K562 (cell line): Measurements from ENCODE around the gene MTA1. TPM values are rescaled to one million over a fixed set of nuclear protein-coding genes. Genes with fewer than 3 reads are reported as not detected.

Experiments used
- ATAC-seq: fragments of 200-7000 bp; cut with Tn5 transposase; 3 replicates; pipeline ENCODE4 v1.9.1; 2020; ENCODE audit warnings: moderate library complexity
- BruUV-seq: library from RNA; stranded (reverse); fragments of 400-500 nt; replicated peaks from 2 replicates; lab custom pipeline; 2021; lab: Mats Ljungman, UMichigan
- CTCF ChIA-PET: fragments of 300-600 bp; formaldehyde crosslinking; extraction: SDS; loops from one replicate; lab custom pipeline; 2021; ENCODE audit warnings: low intra/inter-chr PET ratio; lab: Yijun Ruan, JAX
- POLR2A ChIA-PET: fragments of 300-600, 350-650 bp; sonication (Branson Sonifier 250); formaldehyde crosslinking; extraction: SDS; loops from one replicate; lab custom pipeline; 2021; ENCODE audit warnings: antibody characterized with exemption, inconsistent platforms; lab: Yijun Ruan, JAX
- DNase-seq, 4 experiments: peaks; one replicate each; pipeline versions ENCODE4 v3.0.0 to v3.0.0-alpha.2; 2011 to 2018; ENCODE audit warnings: low spot score in 3 of 4, mixed read lengths in 3 of 4; ENCODE audit errors: extremely low read depth in 1 of 4
- FAIRE-seq: peaks from 2 replicates; lab custom pipeline; 2011; peaks lifted over from hg19 to GRCh38; lab: Jason Lieb, UNC
- H2AFZ ChIP-seq: 2 replicates; pipeline ENCODE4 v1.6.0; 2011; ENCODE audit warnings: low read depth, low read length, control low read depth, inconsistent platforms
- H3K27ac ChIP-seq: fragments of 200-600 bp; 3 replicates; pipeline ENCODE4 v1.8.0; 2011; ENCODE audit warnings: low read depth, mild to moderate bottlenecking, control low read depth, inconsistent platforms, low read length, moderate library complexity, mixed read lengths; ENCODE audit errors: extremely low read depth
- H3K27me3 ChIP-seq, 2 experiments: fragments of 300-600 bp in 1 of 2; 2 replicates in 1 of 2; 3 replicates in 1 of 2; pipeline versions ENCODE4 v1.6.0 to v1.8.0; 2011; ENCODE audit warnings: inconsistent platforms in 2 of 2, low read length in 2 of 2, mild to moderate bottlenecking in 1 of 2, mixed read lengths in 1 of 2, moderate library complexity in 1 of 2; ENCODE audit not compliant: control insufficient read depth in 2 of 2, insufficient read depth in 2 of 2
- H3K36me3 ChIP-seq: fragments of 300-600 bp; 3 replicates; pipeline ENCODE4 v1.8.0; 2011; ENCODE audit warnings: mild to moderate bottlenecking, low read length, inconsistent platforms; ENCODE audit not compliant: control insufficient read depth, insufficient read depth
- H3K4me1 ChIP-seq, 2 experiments: fragments of 200-600 bp in 1 of 2; replicated peaks in 1 of 2; 2 replicates in 1 of 2; 3 replicates in 1 of 2; pipeline versions ENCODE4 v1.5.1 to v1.8.0; 2011; ENCODE audit warnings: inconsistent platforms in 2 of 2, low read length in 2 of 2, mild to moderate bottlenecking in 1 of 2, mixed read lengths in 1 of 2, moderate library complexity in 1 of 2; ENCODE audit not compliant: control insufficient read depth in 2 of 2, insufficient read depth in 2 of 2
- H3K4me2 ChIP-seq: 2 replicates; pipeline ENCODE4 v1.6.1; 2011; ENCODE audit warnings: low read length, control low read depth, inconsistent platforms, mixed read lengths; ENCODE audit not compliant: insufficient read depth
- H3K4me3 ChIP-seq: fragments of 200-600 bp; sonication (generic), shearing (Covaris generic); 2 replicates; pipeline ENCODE4 v1.5.1; 2016; ENCODE audit warnings: control low read depth, inconsistent platforms
- H3K79me2 ChIP-seq: fragments of 200-600 bp; 3 replicates; pipeline ENCODE4 v1.8.0; 2011; ENCODE audit warnings: low read length, inconsistent platforms; ENCODE audit not compliant: control insufficient read depth, insufficient read depth
- H3K9ac ChIP-seq, 2 experiments: 2 replicates each; pipeline versions ENCODE4 v1.6.0 to v1.6.1; 2011; ENCODE audit warnings: low read depth in 2 of 2, low read length in 2 of 2, control low read depth in 1 of 2, inconsistent platforms in 1 of 2, mild to moderate bottlenecking in 1 of 2, mixed read lengths in 1 of 2; ENCODE audit not compliant: insufficient read depth in 1 of 2
- H3K9me1 ChIP-seq: one replicate; pipeline ENCODE4 v1.6.0; 2011; ENCODE audit warnings: inconsistent platforms, mild to moderate bottlenecking, low read length, moderate library complexity; ENCODE audit not compliant: control insufficient read depth, insufficient read depth
- H3K9me3 ChIP-seq: replicated peaks from 2 replicates; pipeline ENCODE4 v1.5.1; 2011; ENCODE audit warnings: low read depth, low read length, inconsistent platforms; ENCODE audit not compliant: control insufficient read depth, insufficient read depth
- H4K20me1 ChIP-seq: replicated peaks from 2 replicates; pipeline ENCODE4 v1.6.1; 2011; ENCODE audit warnings: low read length, inconsistent platforms, mixed read lengths; ENCODE audit not compliant: control insufficient read depth, insufficient read depth
- E2F6 ChIP-seq, 2 experiments: IDR thresholded peaks; 2 replicates each; pipeline ENCODE4 v1.6.1; 2011; ENCODE audit warnings: borderline replicate concordance in 1 of 2, control low read depth in 1 of 2, low read depth in 1 of 2, low read length in 1 of 2, mild to moderate bottlenecking in 1 of 2, mixed read lengths in 1 of 2, moderate library complexity in 1 of 2; ENCODE audit not compliant: insufficient read depth in 1 of 2, insufficient read length in 1 of 2, poor library complexity in 1 of 2, severe bottlenecking in 1 of 2; ENCODE audit errors: extremely low read depth in 1 of 2
- EZH2 ChIP-seq: IDR thresholded peaks from 2 replicates; pipeline ENCODE4 v1.6.1; 2012; ENCODE audit warnings: low read depth, mild to moderate bottlenecking, inconsistent platforms, low read length, borderline replicate concordance
- GTF2A2 ChIP-seq: IDR thresholded peaks from 2 replicates; pipeline ENCODE4 v1.6.1; 2016; ENCODE audit warnings: mild to moderate bottlenecking, missing genetic modification characterization, missing compliant biosample characterization
- RBM39 ChIP-seq: fragments of 200-400 bp; formaldehyde crosslinking; optimal IDR thresholded peaks from 2 replicates; pipeline ENCODE3; 2018; ENCODE audit warnings: low read depth, low read length
- TAF9B ChIP-seq: fragments of 450-650 bp; IDR thresholded peaks from 2 replicates; pipeline ENCODE4 v1.6.1; 2018; ENCODE audit warnings: mild to moderate bottlenecking; ENCODE audit not compliant: partially characterized antibody
- TCFL5 ChIP-seq: fragments of 250-450 bp; sonication (Bioruptor Pico); conservative IDR thresholded peaks from 2 replicates; pipeline ENCODE4 v1.6.1; 2021; ENCODE audit warnings: mild to moderate bottlenecking, moderate library complexity, matching md5 sums
- ZNF354B ChIP-seq: fragments of 250-450 bp; sonication (Bioruptor Pico); IDR thresholded peaks from 2 replicates; pipeline ENCODE4 v1.4.0; 2020
- ZNF609 ChIP-seq: sonication (generic); formaldehyde crosslinking; IDR thresholded peaks from 2 replicates; pipeline ENCODE4 v1.8.1; 2023; ENCODE audit warnings: missing genetic modification reagents, mild to moderate bottlenecking, borderline replicate concordance
- WGBS: fragments of 100-300 bp; shearing (Covaris generic); methylation state at CpG from one replicate; pipeline ENCODE4 v1.1.6; 2016; ENCODE audit warnings: low coverage, mixed read lengths; ENCODE audit not compliant: insufficient coverage; ENCODE audit errors: missing lambda C conversion rate; 5-methylcytosine and 5-hydroxymethylcytosine counted together
- in situ Hi-C: fragments of 300-500 bp; cut with MboI; formaldehyde crosslinking; loops from 4 replicates; pipeline ENCODE4 v1.15.0; 2018; ENCODE audit warnings: inconsistent platforms, mixed read lengths
- intact Hi-C: fragments of 100-400 bp; cut with micrococcal nuclease; formaldehyde crosslinking; loops from 2 replicates; pipeline ENCODE4 v1.14.2; 2022
- polyA plus RNA-seq, 8 experiments: library from polyadenylated mRNA; depleted of rRNA in 4 of 8; stranded (reverse) in 5 of 8; unstranded in 3 of 8; fragments of >200 nt; fragmentation: Nextera tagmentation in 2 of 8; fragmentation: Illumina TruSeq in 1 of 8; extraction: Ambion mirVana in 2 of 8; extraction: Trizol in 1 of 8; gene quantifications; 2 replicates each; pipeline versions ENCODE4 v1.2.1 to v1.2.3, GENCODE V29; 2011 to 2014; ENCODE audit warnings: inconsistent platforms in 1 of 8, missing spikeins in 1 of 8
- total RNA-seq, 7 experiments: library from RNA; depleted of rRNA in 6 of 7; stranded (reverse); fragments of >200 nt in 6 of 7; fragmentation: Illumina TruSeq in 2 of 7; extraction: Trizol in 2 of 7; gene quantifications; 2 replicates each; pipeline versions ENCODE4 v1.2.1 to v1.2.3, GENCODE V29; 2011 to 2021; ENCODE audit warnings: low replicate concordance in 1 of 7

MTA1 gene
- total and polyA plus RNA-seq, 9 of the 15 experiments (the other 6 are each of a cell fraction or from before 2014, with no cell fraction given): 0.13 to 118 (median 32.3) TPM

GRCh38 chr14:105384605-105385321, 34.9 kb upstream of the MTA1 start:
- Histone ChIP-seq H2AFZ (no peak overlapping the region), H3K36me3 (no peaks in the 10 kb centered on the region), H3K4me1 (peaks cover 0 to 25% of the 10 kb centered on the region in 2 experiments; a peak in 2 of 5 replicates), H3K9me3 (no peaks in the 10 kb centered on the region), H3K27me3 (no peaks in the 10 kb centered on the region), H3K4me2 (no peak overlapping the region), H3K27ac (no peak overlapping the region), H3K9ac (no peak overlapping the region; a peak in 1 of 4 replicates), H4K20me1 (no peaks in the 10 kb centered on the region; the same call in 1 of the 2 replicates), H3K9me1 (no peaks in the 10 kb centered on the region), H3K4me3 (no peak overlapping the region), H3K79me2 (no peaks in the 10 kb centered on the region)
- in situ Hi-C loops: no loop called here
- intact Hi-C loops: no loop called here
- BruUV-seq: no TSS peak
- DNase-seq: no peak
- 85% methylated on average over 16 of the region's 29 CpGs for WGBS
- FAIRE-seq: no peak
- POLR2A ChIA-PET: interaction anchor here (1.1 kb wide), 1 partner anchor 19 kb away, joined by 3 read pairs; no protein-coding TSS in a partner anchor
- no peak for TF ChIP-seq EZH2
- TF ChIP-seq ZNF609: no peak
- TF ChIP-seq TCFL5 (CRISPR knock-in tag): no peak
- TF ChIP-seq E2F6 (IDR thresholded peaks at IDR 0.05; ENCODE audit: borderline replicate concordance in 1 of 2, extremely low read depth in 1 of 2, insufficient read depth in 1 of 2, insufficient read length in 1 of 2, low read depth in 1 of 2, low read length in 1 of 2, poor library complexity in 1 of 2, severe bottlenecking in 1 of 2): no peak
- no peak for TF ChIP-seq TAF9B
- no peak for TF ChIP-seq GTF2A2 (tag)
- no peak for TF ChIP-seq ZNF354B (CRISPR knock-in tag)
- no peak for TF ChIP-seq RBM39
- ATAC-seq: no peak
- CTCF ChIA-PET: no interaction called here
